ENCODE results near the gene SMTNL1. TPM values are rescaled to one million over a fixed set of nuclear protein-coding genes. Genes with fewer than 3 reads are reported as not detected.

SMTNL1 gene
- total and polyA plus RNA-seq, 9 of the 15 experiments (the other 6 are each of a cell fraction or from before 2014, with no cell fraction given) = not detected

- peak; percentile 83 for TF ChIP-seq RREB1 (CRISPR knock-in tag; IDR thresholded peaks at IDR 0.05)
- TF ChIP-seq ZSCAN32 (CRISPR knock-in tag; IDR thresholded peaks at IDR 0.05) = peak; percentile 91
- TF ChIP-seq GATAD2B (IDR thresholded peaks at IDR 0.05; ENCODE audit: borderline replicate concordance) = no peak
- TF ChIP-seq BRD4 (IDR thresholded peaks at IDR 0.05) = no peak
- TF ChIP-seq RFX5 (IDR thresholded peaks at IDR 0.05; ENCODE audit: low read depth, low read length) = no peak
- TF ChIP-seq TSHZ1 (CRISPR knock-in tag; IDR thresholded peaks at IDR 0.05) = no peak
- peak; percentile 96 for TF ChIP-seq ZNF592 (IDR thresholded peaks at IDR 0.05)
- no peak for TF ChIP-seq BCLAF1 (IDR thresholded peaks at IDR 0.05; ENCODE audit: borderline replicate concordance in 1 of 2, control insufficient read depth in 1 of 2, low read depth in 2 of 2, low read length in 1 of 2)
These were observed 43.6 kb upstream of the SMTNL1 start (continued) for GRCh38 chr11:57493507-57494503.

Measured in K562 (cell line).